DND-41 (cell line): ENCODE results near the gene SMIM9.

Source experiments
- ATAC-seq: fragments of 200-7000 bp; cut with Tn5 transposase; 3 replicates; pipeline ENCODE4 v1.9.1; 2021; ENCODE audit warnings: low read depth; ENCODE audit not compliant: insufficient read depth
- DNase-seq: peaks from one replicate; pipeline ENCODE4 v3.0.0-alpha.2; 2020
- H2AFZ ChIP-seq: 2 replicates; pipeline ENCODE4 v1.6.0; 2012; ENCODE audit warnings: low read depth, low read length
- H3K27ac ChIP-seq: 2 replicates; pipeline ENCODE4 v1.5.1; 2012; ENCODE audit warnings: low read length, inconsistent platforms
- H3K27me3 ChIP-seq: fragments of 200-600 bp; sonication (generic); 2 replicates; pipeline ENCODE4 v1.6.0; 2012; ENCODE audit warnings: low read length, mild to moderate bottlenecking, inconsistent platforms; ENCODE audit not compliant: insufficient read depth, poor library complexity
- H3K36me3 ChIP-seq: 2 replicates; pipeline ENCODE4 v1.5.1; 2012; ENCODE audit warnings: low read length, inconsistent platforms; ENCODE audit not compliant: insufficient read depth
- H3K4me1 ChIP-seq: 2 replicates; pipeline ENCODE4 v1.5.1; 2012; ENCODE audit warnings: mild to moderate bottlenecking, low read length; ENCODE audit not compliant: insufficient read depth
- H3K4me2 ChIP-seq: 2 replicates; pipeline ENCODE4 v1.6.0; 2012; ENCODE audit warnings: mild to moderate bottlenecking, moderate library complexity, low read length, inconsistent platforms; ENCODE audit not compliant: insufficient read depth
- H3K4me3 ChIP-seq, 2 experiments: fragments of 200-600 bp in 1 of 2; shearing (Covaris generic) in 1 of 2; 2 replicates each; pipeline ENCODE4 v1.5.1; 2012 to 2016; ENCODE audit warnings: inconsistent platforms in 2 of 2, low read length in 2 of 2, mild to moderate bottlenecking in 2 of 2, low read depth in 1 of 2, moderate library complexity in 1 of 2
- H3K79me2 ChIP-seq: 2 replicates; pipeline ENCODE4 v1.6.0; 2012; ENCODE audit warnings: low read length, inconsistent platforms; ENCODE audit not compliant: insufficient read depth
- H3K9ac ChIP-seq: 2 replicates; pipeline ENCODE4 v1.6.0; 2012; ENCODE audit warnings: low read depth, mild to moderate bottlenecking, inconsistent platforms, low read length, moderate library complexity
- H3K9me3 ChIP-seq: 2 replicates; pipeline ENCODE4 v1.5.1; 2012; ENCODE audit warnings: low read length, moderate library complexity, mild to moderate bottlenecking, inconsistent platforms; ENCODE audit not compliant: insufficient read depth, severe bottlenecking
- H4K20me1 ChIP-seq: 2 replicates; pipeline ENCODE4 v1.6.0; 2012; ENCODE audit warnings: low read length; ENCODE audit not compliant: insufficient read depth
- EZH2 ChIP-seq: IDR thresholded peaks from 3 replicates; pipeline ENCODE4 v1.6.1; 2012; ENCODE audit warnings: borderline replicate concordance, low read depth, mild to moderate bottlenecking, moderate library complexity, low read length, inconsistent platforms; ENCODE audit not compliant: severe bottlenecking
- TF ChIP-seq, protein P1 (sequence below): IDR thresholded peaks from 2 replicates; pipeline ENCODE4 v1.5.1; 2012; ENCODE audit warnings: borderline replicate concordance, low read length, moderate library complexity, mild to moderate bottlenecking; ENCODE audit not compliant: poor library complexity, severe bottlenecking; ENCODE audit errors: extremely low read depth

The SMIM9 gene

DNA sequence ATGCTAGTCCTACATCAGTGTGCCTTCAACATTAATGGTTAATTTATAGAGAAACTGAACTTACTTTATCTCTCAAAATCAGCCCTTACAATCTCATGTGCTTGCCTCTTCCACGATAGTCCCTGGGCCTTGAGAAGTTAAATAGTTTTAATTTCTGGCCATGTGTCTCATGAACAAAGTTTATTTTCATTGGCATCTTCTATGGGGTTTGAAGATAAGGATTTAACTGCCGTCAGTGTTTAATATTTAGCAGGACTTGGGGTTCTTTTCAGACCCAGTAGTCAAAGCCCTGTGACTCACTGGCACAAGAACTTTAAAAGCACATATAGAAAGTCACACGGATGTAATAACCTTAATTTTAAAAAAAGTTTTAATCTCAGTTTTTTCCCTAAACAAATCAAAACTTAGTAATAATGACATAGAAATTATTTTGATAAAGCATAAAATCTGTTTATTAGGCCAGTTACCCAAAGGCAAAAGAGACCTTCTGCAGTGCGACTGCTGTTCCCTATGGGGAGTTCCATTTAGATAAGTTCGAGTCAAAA, 19.1 kb downstream of the SMIM9 start:
- no peak overlapping the region for H2AFZ ChIP-seq
- no peak overlapping the region for H3K9ac ChIP-seq
- no peaks in the 10 kb centered on the region for H3K36me3 ChIP-seq
- ATAC-seq (no peak), DNase-seq (no peak)
- no peaks in the 10 kb centered on the region for H3K27me3 ChIP-seq
- no peak overlapping the region for H3K27ac ChIP-seq
- no peak for TF ChIP-seq EZH2
- TF ChIP-seq, protein P1, sequence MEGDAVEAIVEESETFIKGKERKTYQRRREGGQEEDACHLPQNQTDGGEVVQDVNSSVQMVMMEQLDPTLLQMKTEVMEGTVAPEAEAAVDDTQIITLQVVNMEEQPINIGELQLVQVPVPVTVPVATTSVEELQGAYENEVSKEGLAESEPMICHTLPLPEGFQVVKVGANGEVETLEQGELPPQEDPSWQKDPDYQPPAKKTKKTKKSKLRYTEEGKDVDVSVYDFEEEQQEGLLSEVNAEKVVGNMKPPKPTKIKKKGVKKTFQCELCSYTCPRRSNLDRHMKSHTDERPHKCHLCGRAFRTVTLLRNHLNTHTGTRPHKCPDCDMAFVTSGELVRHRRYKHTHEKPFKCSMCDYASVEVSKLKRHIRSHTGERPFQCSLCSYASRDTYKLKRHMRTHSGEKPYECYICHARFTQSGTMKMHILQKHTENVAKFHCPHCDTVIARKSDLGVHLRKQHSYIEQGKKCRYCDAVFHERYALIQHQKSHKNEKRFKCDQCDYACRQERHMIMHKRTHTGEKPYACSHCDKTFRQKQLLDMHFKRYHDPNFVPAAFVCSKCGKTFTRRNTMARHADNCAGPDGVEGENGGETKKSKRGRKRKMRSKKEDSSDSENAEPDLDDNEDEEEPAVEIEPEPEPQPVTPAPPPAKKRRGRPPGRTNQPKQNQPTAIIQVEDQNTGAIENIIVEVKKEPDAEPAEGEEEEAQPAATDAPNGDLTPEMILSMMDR, result no peak
- H3K79me2 ChIP-seq, result no peaks in the 10 kb centered on the region
- no peaks in the 10 kb centered on the region for H3K4me1 ChIP-seq
- no peak overlapping the region for H3K4me3 ChIP-seq
- no peaks in the 10 kb centered on the region for H4K20me1 ChIP-seq
- H3K9me3 ChIP-seq, result no peaks in the 10 kb centered on the region
- no peak overlapping the region for H3K4me2 ChIP-seq

DNA sequence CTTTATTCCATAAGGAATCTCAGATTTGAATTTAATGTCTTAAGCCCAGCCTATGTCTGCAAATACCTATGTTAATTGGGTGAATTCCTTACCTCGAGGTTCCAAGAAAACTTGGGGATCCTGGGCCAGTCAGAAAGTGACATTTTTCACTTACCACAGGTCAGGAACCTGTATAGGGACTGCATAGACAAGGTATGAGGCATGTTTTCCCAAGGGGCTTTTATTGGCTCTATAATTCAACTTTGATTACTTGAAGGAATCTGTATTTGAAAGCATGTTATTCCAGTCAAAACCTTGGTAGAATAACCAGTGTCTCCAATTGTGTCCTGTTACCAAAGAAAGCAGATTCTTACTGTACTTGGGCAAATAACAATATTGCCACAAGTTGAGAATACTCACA, 20.7 kb downstream of the SMIM9 start:
- H3K27ac ChIP-seq, result no peak overlapping the region
- H4K20me1 ChIP-seq, result no peaks in the 10 kb centered on the region
- TF ChIP-seq, protein P1, result no peak
- TF ChIP-seq EZH2, result no peak
- no peak for ATAC-seq
- no peaks in the 10 kb centered on the region for H3K36me3 ChIP-seq
- H3K4me2 ChIP-seq, result no peak overlapping the region
- no peaks in the 10 kb centered on the region for H3K4me1 ChIP-seq
- DNase-seq, result no peak
- H3K9ac ChIP-seq, result no peak overlapping the region
- H3K9me3 ChIP-seq, result no peaks in the 10 kb centered on the region
- H3K27me3 ChIP-seq, result no peaks in the 10 kb centered on the region
- H2AFZ ChIP-seq, result no peak overlapping the region
- no peaks in the 10 kb centered on the region for H3K79me2 ChIP-seq
- no peak overlapping the region for H3K4me3 ChIP-seq

DNA sequence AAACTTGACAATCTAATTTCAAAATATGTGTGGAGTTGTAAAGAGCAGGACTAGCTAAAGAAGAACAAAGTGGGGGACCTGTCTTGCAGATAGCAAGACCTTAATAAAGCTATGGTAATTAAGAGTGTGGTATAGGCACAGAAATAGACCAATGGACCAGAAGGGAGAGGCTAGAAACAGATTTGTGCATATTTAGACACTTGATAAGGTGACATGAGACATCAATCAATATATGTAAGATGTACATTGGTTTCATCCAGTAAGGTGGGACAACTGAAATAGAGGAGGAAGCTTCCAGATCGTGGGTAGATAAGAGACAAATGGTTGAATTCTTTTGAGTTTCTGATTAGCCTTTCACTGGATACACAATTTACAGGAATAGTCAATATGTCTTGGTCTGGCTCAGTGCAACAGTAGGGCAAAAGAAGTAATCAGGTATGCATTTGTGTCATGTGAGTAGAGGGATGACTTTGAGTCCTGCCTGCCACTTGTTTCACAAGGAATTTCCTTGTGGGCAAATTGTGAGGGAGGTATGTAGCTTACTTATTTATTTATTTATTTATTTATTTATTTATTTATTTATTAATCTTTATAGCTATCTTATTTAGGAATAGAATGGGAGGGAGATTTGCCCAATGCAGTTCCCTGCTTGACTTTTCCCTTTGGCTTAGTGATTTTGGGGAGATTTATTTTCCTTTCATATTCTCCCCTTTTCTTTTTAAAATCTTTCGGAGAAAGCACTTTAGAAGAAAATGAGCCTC, 21.9 kb downstream of the SMIM9 start:
- no peaks in the 10 kb centered on the region for H3K27me3 ChIP-seq
- no peaks in the 10 kb centered on the region for H3K36me3 ChIP-seq
- no peak overlapping the region for H3K9ac ChIP-seq
- no peak overlapping the region for H2AFZ ChIP-seq
- no peak overlapping the region for H3K4me2 ChIP-seq
- no peaks in the 10 kb centered on the region for H3K9me3 ChIP-seq
- DNase-seq, result no peak
- no peaks in the 10 kb centered on the region for H3K4me1 ChIP-seq
- H3K27ac ChIP-seq, result no peak overlapping the region
- H3K4me3 ChIP-seq, result no peak overlapping the region
- no peaks in the 10 kb centered on the region for H3K79me2 ChIP-seq
- TF ChIP-seq EZH2, result no peak
- TF ChIP-seq, protein P1, result no peak
- no peaks in the 10 kb centered on the region for H4K20me1 ChIP-seq
- ATAC-seq, result no peak
